Body of pancreas (tissue), 4 donors: ENCODE results near the gene SLC1A2. TPM values are rescaled to one million over a fixed set of nuclear protein-coding genes. Genes with fewer than 3 reads are reported as not detected.

ENCODE experiments used
- ATAC-seq: fragments of 150-250 bp; one replicate; pipeline ENCODE4 v1.9.1; 2016
- DNase-seq, 4 donors: peaks; one replicate each; pipeline ENCODE4 v3.0.0-alpha.2; 2019
- H3K27ac ChIP-seq, 4 donors: fragments of 200-600 bp; sonication (generic); 1 replicate in 3 of 4; 2 replicates in 1 of 4; pipeline versions ENCODE4 v1.5.1 to v1.6.1; 2016 to 2019; ENCODE audit warnings: mild to moderate bottlenecking in 1 of 4, mixed read lengths in 1 of 4, moderate library complexity in 1 of 4
- H3K27me3 ChIP-seq, 2 donors: fragments of 200-600 bp; sonication (generic); one replicate each; pipeline ENCODE4 v1.6.0; 2016; ENCODE audit warnings: mild to moderate bottlenecking in 1 of 2
- H3K36me3 ChIP-seq, 2 donors: fragments of 200-600 bp; sonication (generic); replicated peaks in 1 of 2; 2 replicates each; pipeline ENCODE4 v1.5.1; 2016; ENCODE audit warnings: low read depth in 2 of 2; ENCODE audit not compliant: insufficient read depth in 1 of 2
- H3K4me1 ChIP-seq: fragments of 200-600 bp; sonication (generic); one replicate; pipeline ENCODE4 v1.6.0; 2016
- H3K4me3 ChIP-seq, 2 donors: fragments of 200-600 bp; sonication (generic); 1 replicate in 1 of 2; 2 replicates in 1 of 2; pipeline ENCODE4 v1.5.1; 2016 to 2019
- H3K9me3 ChIP-seq, 3 donors: fragments of 200-600 bp; sonication (generic); 1 replicate in 2 of 3; 2 replicates in 1 of 3; pipeline ENCODE4 v1.5.1; 2016
- POLR2A ChIP-seq, 3 donors: fragments of 450-650 bp; IDR thresholded peaks; one replicate each; pipeline ENCODE4 v1.6.1; 2016; ENCODE audit warnings: antibody characterized with exemption in 3 of 3, mild to moderate bottlenecking in 2 of 3
- WGBS, 2 donors: methylation state at CpG; one replicate each; pipeline ENCODE4 v1.1.5; 2017; 5-methylcytosine and 5-hydroxymethylcytosine counted together
- intact Hi-C: fragments of 100-400 bp; cut with DNase I; formaldehyde crosslinking; loops from one replicate; pipeline ENCODE4 v1.15.1; 2023
- total RNA-seq, 2 donors: library from RNA; depleted of rRNA; stranded (reverse); fragments of >200 nt; gene quantifications; one replicate each; pipeline ENCODE4 v1.1.0, GENCODE V29; 2016
- TF ChIP-seq, protein P1 (sequence below), 7 experiments: fragments of 450-650 bp in 4 of 7; fragments of 200-600 bp in 3 of 7; sonication (generic) in 3 of 7; IDR thresholded peaks; one replicate each; pipeline ENCODE4 v1.5.1; 2016 to 2019; ENCODE audit warnings: antibody characterized with exemption in 7 of 7

Gene SLC1A2
- total RNA-seq, 2 donors from 2014 or later, result 23.1 to 73.7 TPM

GRCh38 chr11:35362521-35362980 lies 56.8 kb downstream of the SLC1A2 start:
- 59 to 69% methylated on average over 2 of the region's 2 CpGs for WGBS, 2 donors
- intact Hi-C loops, result no loop called here
- H3K27ac ChIP-seq, result peak overlapping the region in 1 of 4 donors; percentile 1
- H3K27me3 ChIP-seq, result no peaks in the 10 kb centered on the region
- H3K9me3 ChIP-seq, result no peaks in the 10 kb centered on the region
- DNase-seq (no peak), ATAC-seq (no peak)
- TF ChIP-seq, protein P1, sequence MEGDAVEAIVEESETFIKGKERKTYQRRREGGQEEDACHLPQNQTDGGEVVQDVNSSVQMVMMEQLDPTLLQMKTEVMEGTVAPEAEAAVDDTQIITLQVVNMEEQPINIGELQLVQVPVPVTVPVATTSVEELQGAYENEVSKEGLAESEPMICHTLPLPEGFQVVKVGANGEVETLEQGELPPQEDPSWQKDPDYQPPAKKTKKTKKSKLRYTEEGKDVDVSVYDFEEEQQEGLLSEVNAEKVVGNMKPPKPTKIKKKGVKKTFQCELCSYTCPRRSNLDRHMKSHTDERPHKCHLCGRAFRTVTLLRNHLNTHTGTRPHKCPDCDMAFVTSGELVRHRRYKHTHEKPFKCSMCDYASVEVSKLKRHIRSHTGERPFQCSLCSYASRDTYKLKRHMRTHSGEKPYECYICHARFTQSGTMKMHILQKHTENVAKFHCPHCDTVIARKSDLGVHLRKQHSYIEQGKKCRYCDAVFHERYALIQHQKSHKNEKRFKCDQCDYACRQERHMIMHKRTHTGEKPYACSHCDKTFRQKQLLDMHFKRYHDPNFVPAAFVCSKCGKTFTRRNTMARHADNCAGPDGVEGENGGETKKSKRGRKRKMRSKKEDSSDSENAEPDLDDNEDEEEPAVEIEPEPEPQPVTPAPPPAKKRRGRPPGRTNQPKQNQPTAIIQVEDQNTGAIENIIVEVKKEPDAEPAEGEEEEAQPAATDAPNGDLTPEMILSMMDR (IDR thresholded peaks at IDR 0.05), result no peak
- TF ChIP-seq POLR2A (IDR thresholded peaks at IDR 0.05), result no peak
- H3K36me3 ChIP-seq, result no peaks in the 10 kb centered on the region
- H3K4me3 ChIP-seq, result no peak overlapping the region
- H3K4me1 ChIP-seq, result peaks cover 55% of the 10 kb centered on the region

DNA sequence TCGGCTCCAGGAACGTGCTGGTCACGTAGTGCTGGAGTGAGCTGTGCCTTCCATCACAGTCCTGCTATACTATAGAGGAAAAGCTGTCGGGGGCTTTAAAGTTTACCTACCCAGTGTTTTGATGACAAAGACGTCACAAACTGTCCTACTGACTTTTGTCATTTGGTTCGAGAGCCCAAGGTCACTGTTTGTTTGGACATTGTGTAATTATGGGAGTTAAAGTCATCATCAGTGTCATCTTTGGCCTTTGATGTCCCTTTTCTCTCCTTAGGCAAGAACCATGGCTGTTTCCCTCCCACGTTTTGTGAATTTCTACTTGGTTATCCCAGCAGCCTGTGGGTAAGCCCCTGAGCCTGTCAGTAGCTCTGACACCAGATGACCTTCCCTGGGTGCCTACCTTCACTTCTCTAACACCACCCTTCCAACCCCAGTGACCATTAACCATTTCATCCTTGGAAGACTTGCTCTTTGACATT lies 59.3 kb downstream of the SLC1A2 start:
- H3K4me1 ChIP-seq, result peaks cover 54% of the 10 kb centered on the region
- no peaks in the 10 kb centered on the region for H3K36me3 ChIP-seq
- TF ChIP-seq POLR2A (IDR thresholded peaks at IDR 0.05), result no peak
- TF ChIP-seq, protein P1 (IDR thresholded peaks at IDR 0.05), result no peak
- no peak overlapping the region for H3K4me3 ChIP-seq
- peak overlapping the region in 3 of 4 donors; percentile 5 to 44 (median 31) for H3K27ac ChIP-seq
- DNase-seq, result no peak
- H3K27me3 ChIP-seq, result no peaks in the 10 kb centered on the region
- ATAC-seq, result no peak
- 71 to 75% methylated on average over 7 of the region's 7 CpGs for WGBS, 2 donors
- no peaks in the 10 kb centered on the region for H3K9me3 ChIP-seq
- intact Hi-C loops, result no loop called here

- DNase-seq (peak in 3 of 4 donors; percentile 27 to 51 (median 40)), ATAC-seq (no peak)
- Histone ChIP-seq H3K27me3 (no peaks in the 10 kb centered on the region), H3K36me3 (no peaks in the 10 kb centered on the region), H3K4me1 (peaks cover 48% of the 10 kb centered on the region), H3K27ac (peak overlapping the region in 3 of 4 donors; percentile 5 to 44 (median 31)), H3K9me3 (no peaks in the 10 kb centered on the region), H3K4me3 (no peak overlapping the region)
- WGBS, 2 donors, result 33 to 47% methylated on average over 3 of the region's 3 CpGs
- intact Hi-C loops, result no loop called here
- TF ChIP-seq POLR2A (IDR thresholded peaks at IDR 0.05), result no peak
- TF ChIP-seq, protein P1 (IDR thresholded peaks at IDR 0.05), result no peak
These were observed 59.9 kb downstream of the SLC1A2 start for GRCh38 chr11:35359321-35360054.

- Histone ChIP-seq H3K27me3 (no peaks in the 10 kb centered on the region), H3K36me3 (no peaks in the 10 kb centered on the region), H3K9me3 (no peaks in the 10 kb centered on the region), H3K27ac (peak overlapping the region in 2 of 4 donors; percentile 4 to 19), H3K4me1 (peaks cover 37% of the 10 kb centered on the region), H3K4me3 (no peak overlapping the region)
- no peak for ATAC-seq
- no peak for DNase-seq
- TF ChIP-seq POLR2A (IDR thresholded peaks at IDR 0.05), result no peak
- TF ChIP-seq, protein P1 (IDR thresholded peaks at IDR 0.05), result no peak
- intact Hi-C loops, result no loop called here
These were observed 61.0 kb downstream of the SLC1A2 start for GRCh38 chr11:35358391-35358790.
